HepG2 (cell line): ENCODE measurements around the gene INSIG2.

ENCODE experiments used
- CTCF ChIP-seq: sonication (generic); formaldehyde crosslinking; IDR thresholded peaks from 2 replicates; pipeline ENCODE4 v1.5.0; 2020; ENCODE audit warnings: mild to moderate bottlenecking, missing genetic modification reagents, moderate library complexity
- ELF4 ChIP-seq: sonication (generic); formaldehyde crosslinking; IDR thresholded peaks from 2 replicates; pipeline ENCODE4 v1.5.0; 2020; ENCODE audit warnings: missing genetic modification reagents, mild to moderate bottlenecking, moderate library complexity, borderline replicate concordance
- EP300 ChIP-seq, 3 experiments: sonication (generic) in 1 of 3; formaldehyde crosslinking in 1 of 3; IDR thresholded peaks; 2 replicates each; pipeline versions ENCODE4 v1.5.1 to v1.6.1; 2011 to 2020; ENCODE audit warnings: low read depth in 2 of 3, low read length in 2 of 3, borderline replicate concordance in 1 of 3, improper control_type of control experiment in 1 of 3, mild to moderate bottlenecking in 1 of 3, missing genetic modification reagents in 1 of 3, moderate library complexity in 1 of 3
- EZH2 ChIP-seq: conservative IDR thresholded peaks from 2 replicates; pipeline ENCODE4 v1.6.1; 2012; ENCODE audit warnings: mild to moderate bottlenecking, low read depth, low read length, moderate library complexity
- FOXM1 ChIP-seq: sonication (generic); formaldehyde crosslinking; IDR thresholded peaks from 2 replicates; pipeline ENCODE4 v1.5.0; 2020; ENCODE audit warnings: missing genetic modification reagents
- HHEX ChIP-seq: IDR thresholded peaks from 2 replicates; pipeline ENCODE4 v1.6.1; 2016; ENCODE audit warnings: control low read depth
- JUN ChIP-seq: sonication (generic); formaldehyde crosslinking; IDR thresholded peaks from 2 replicates; pipeline ENCODE4 v1.4.0; 2020; ENCODE audit warnings: mild to moderate bottlenecking, missing genetic modification reagents
- KAT7 ChIP-seq: IDR thresholded peaks from 2 replicates; pipeline ENCODE4 v1.6.1; 2018; ENCODE audit warnings: borderline replicate concordance, missing compliant biosample characterization
- NFE2L2 ChIP-seq: fragments of 150-350 bp; IDR thresholded peaks from 2 replicates; pipeline ENCODE4 v1.6.1; 2014; ENCODE audit warnings: low read length
- PBX3 ChIP-seq: sonication (generic); formaldehyde crosslinking; IDR thresholded peaks from 2 replicates; pipeline ENCODE4 v1.8.1; 2023; ENCODE audit warnings: missing genetic modification reagents, inconsistent platforms, borderline replicate concordance
- PCBP1 ChIP-seq: fragments of 200-400 bp; formaldehyde crosslinking; IDR thresholded peaks from 2 replicates; pipeline ENCODE4 v1.6.1; 2017; ENCODE audit warnings: mild to moderate bottlenecking, low read depth, low read length, borderline replicate concordance
- PTBP1 ChIP-seq: fragments of 200-400 bp; formaldehyde crosslinking; IDR thresholded peaks from 2 replicates; pipeline ENCODE4 v1.6.1; 2018; ENCODE audit warnings: low read length, low read depth; ENCODE audit not compliant: poor library complexity, severe bottlenecking
- TEAD2 ChIP-seq: sonication (generic); formaldehyde crosslinking; IDR thresholded peaks from 2 replicates; pipeline ENCODE4 v1.9.0; 2021; ENCODE audit warnings: missing genetic modification reagents
- ZNF224 ChIP-seq: sonication (generic); formaldehyde crosslinking; IDR thresholded peaks from 2 replicates; pipeline ENCODE4 v1.5.0; 2020; ENCODE audit warnings: mild to moderate bottlenecking, missing genetic modification reagents

DNA sequence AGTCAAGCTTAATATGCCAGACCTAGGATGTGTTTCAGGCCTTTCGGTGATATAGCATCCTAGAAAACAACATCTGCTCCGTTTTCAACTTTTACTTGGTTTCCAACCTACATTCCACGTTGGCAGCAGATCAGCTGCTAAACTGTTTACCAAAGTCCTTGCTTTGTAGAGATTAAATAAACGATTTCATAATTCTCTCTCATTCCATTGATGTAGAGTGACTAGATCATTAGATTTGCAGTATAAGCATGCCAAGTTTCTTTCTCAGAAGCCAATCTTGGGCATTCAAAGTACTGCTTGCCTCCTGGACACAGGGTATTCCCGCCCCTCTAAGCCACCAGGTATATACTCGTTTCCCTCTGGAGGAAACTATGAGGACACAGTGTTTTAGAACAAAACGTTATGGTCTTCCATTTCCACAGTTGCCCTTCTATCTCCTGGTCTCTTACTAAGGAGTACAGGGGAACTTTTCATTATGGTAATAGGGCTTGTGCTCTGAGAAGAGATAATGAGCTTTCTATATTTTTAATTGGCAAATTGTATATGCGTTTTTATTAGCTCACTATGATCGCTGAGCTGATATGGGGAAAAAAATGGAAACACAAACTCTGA, 10.5 kb upstream of the INSIG2 start:
- no peak for TF ChIP-seq HHEX (CRISPR knock-in tag)
- TF ChIP-seq NFE2L2: no peak
- no peak for TF ChIP-seq CTCF (CRISPR knock-in tag)
- no peak for TF ChIP-seq KAT7
- no peak for TF ChIP-seq JUN (CRISPR knock-in tag)
- TF ChIP-seq EZH2: no peak
- no peak for TF ChIP-seq PBX3 (CRISPR knock-in tag)
- TF ChIP-seq FOXM1: no peak
- TF ChIP-seq ZNF224 (CRISPR knock-in tag): no peak
- TF ChIP-seq TEAD2 (CRISPR knock-in tag): no peak
- TF ChIP-seq ELF4 (CRISPR knock-in tag): no peak
- no peak for TF ChIP-seq EP300 (IDR thresholded peaks at IDR 0.05; ENCODE audit: low read depth in 2 of 2, low read length in 2 of 2)
- TF ChIP-seq EP300 (CRISPR knock-in tag; IDR thresholded peaks at IDR 0.05; ENCODE audit: borderline replicate concordance): no peak
- TF ChIP-seq PCBP1: no peak
- TF ChIP-seq PTBP1: no peak
